OCI-LY1 (cell line): ENCODE measurements around the gene LRRC32.

ENCODE experiments used
- EZH2 ChIP-seq: fragments of 200-600 bp; sonication (generic), shearing (Covaris generic); IDR thresholded peaks from 2 replicates; pipeline ENCODE4 v1.8.0; 2017; ENCODE audit warnings: borderline replicate concordance, mixed run types, mild to moderate bottlenecking, antibody characterized with exemption, low read length, moderate library complexity, mixed read lengths
- TF ChIP-seq, protein P1 (sequence below): fragments of 200-600 bp; sonication (generic), shearing (Covaris generic); IDR thresholded peaks from 2 replicates; pipeline ENCODE4 v1.5.1; 2017; ENCODE audit warnings: mild to moderate bottlenecking, antibody characterized with exemption, low read length, moderate library complexity, mixed read lengths

DNA sequence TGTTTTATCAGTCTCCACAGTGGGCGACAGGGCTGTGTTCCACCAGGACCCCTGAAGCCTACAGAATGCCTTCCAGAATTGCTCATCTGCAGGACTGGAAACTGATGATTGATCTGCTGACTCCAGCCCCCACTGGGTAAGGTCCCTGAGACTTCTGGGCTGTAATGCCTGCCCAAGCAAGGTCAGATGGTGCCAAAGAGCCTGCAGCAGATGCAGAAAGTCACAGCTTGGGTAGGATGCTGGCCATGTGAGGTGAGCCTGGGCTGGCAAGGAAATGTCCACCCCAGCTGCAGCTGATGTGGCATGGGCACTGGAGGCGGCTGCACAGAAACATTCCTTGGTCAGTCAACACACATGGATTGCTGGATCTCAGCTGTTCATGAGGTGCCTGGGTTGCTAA is 30.9 kb downstream of the LRRC32 start:
- TF ChIP-seq EZH2 = no peak
- TF ChIP-seq, protein P1, sequence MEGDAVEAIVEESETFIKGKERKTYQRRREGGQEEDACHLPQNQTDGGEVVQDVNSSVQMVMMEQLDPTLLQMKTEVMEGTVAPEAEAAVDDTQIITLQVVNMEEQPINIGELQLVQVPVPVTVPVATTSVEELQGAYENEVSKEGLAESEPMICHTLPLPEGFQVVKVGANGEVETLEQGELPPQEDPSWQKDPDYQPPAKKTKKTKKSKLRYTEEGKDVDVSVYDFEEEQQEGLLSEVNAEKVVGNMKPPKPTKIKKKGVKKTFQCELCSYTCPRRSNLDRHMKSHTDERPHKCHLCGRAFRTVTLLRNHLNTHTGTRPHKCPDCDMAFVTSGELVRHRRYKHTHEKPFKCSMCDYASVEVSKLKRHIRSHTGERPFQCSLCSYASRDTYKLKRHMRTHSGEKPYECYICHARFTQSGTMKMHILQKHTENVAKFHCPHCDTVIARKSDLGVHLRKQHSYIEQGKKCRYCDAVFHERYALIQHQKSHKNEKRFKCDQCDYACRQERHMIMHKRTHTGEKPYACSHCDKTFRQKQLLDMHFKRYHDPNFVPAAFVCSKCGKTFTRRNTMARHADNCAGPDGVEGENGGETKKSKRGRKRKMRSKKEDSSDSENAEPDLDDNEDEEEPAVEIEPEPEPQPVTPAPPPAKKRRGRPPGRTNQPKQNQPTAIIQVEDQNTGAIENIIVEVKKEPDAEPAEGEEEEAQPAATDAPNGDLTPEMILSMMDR = no peak
